ENCODE measurements around the gene ERICH6B.

DNA sequence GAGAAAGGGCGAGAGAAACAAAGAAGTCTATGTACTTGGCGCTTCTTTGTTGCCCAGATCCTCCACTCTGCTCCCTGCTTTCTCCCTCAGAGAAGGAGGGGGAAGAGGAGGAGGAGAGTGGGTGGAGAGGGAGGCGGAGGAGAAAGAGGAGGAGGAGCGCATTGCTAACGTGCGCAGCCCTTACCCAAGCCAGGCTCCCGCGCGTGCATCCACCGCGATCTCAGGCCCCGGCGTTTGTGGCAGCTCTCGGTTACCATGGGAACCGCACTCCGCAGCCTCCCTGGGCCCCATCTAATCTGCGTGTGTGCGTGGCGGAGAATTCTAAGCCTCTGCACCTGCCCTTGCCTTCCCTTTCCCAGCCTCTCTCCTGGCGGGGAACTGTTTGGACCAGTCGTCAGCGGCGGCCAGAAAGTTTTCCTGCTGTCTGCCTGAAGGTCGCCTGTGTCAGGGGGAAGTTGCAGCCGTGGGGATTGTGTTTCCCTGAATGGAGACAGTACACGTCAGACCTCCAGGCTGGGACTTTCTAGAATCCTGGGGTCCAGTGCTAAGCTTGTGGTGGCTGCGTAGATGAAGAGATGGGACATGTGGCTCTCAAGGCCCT lies at the start of gene ERICH6B:
- TF ChIP-seq, protein P1, sequence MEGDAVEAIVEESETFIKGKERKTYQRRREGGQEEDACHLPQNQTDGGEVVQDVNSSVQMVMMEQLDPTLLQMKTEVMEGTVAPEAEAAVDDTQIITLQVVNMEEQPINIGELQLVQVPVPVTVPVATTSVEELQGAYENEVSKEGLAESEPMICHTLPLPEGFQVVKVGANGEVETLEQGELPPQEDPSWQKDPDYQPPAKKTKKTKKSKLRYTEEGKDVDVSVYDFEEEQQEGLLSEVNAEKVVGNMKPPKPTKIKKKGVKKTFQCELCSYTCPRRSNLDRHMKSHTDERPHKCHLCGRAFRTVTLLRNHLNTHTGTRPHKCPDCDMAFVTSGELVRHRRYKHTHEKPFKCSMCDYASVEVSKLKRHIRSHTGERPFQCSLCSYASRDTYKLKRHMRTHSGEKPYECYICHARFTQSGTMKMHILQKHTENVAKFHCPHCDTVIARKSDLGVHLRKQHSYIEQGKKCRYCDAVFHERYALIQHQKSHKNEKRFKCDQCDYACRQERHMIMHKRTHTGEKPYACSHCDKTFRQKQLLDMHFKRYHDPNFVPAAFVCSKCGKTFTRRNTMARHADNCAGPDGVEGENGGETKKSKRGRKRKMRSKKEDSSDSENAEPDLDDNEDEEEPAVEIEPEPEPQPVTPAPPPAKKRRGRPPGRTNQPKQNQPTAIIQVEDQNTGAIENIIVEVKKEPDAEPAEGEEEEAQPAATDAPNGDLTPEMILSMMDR (IDR thresholded peaks at IDR 0.05; ENCODE audit: low read depth, low read length, poor library complexity, severe bottlenecking): no peak
- no peak for TF ChIP-seq EZH2phosphoT487 (IDR thresholded peaks at IDR 0.05; ENCODE audit: borderline replicate concordance, low read length)
